HCT116 (cell line): ENCODE data around the gene MAML3.

Source experiments
- CEBPB ChIP-seq: IDR thresholded peaks from 2 replicates; pipeline ENCODE4 v1.6.1; 2012; ENCODE audit warnings: low read depth
- EGR1 ChIP-seq: IDR thresholded peaks from 2 replicates; pipeline ENCODE4 v1.6.1; 2012; ENCODE audit warnings: low read depth
- EZH2 ChIP-seq: fragments of 200-600 bp; sonication (generic); IDR thresholded peaks from 2 replicates; pipeline ENCODE4 v1.6.1; 2017; ENCODE audit warnings: antibody characterized with exemption, mixed run types
- EZH2phosphoT487 ChIP-seq: fragments of 200-600 bp; IDR thresholded peaks from 2 replicates; pipeline ENCODE4 v1.6.1; 2018; ENCODE audit warnings: antibody characterized with exemption, borderline replicate concordance
- JUND ChIP-seq: IDR thresholded peaks from 2 replicates; pipeline ENCODE4 v1.6.1; 2012
- POLR2A ChIP-seq: IDR thresholded peaks from 2 replicates; pipeline ENCODE4 v1.7.0; 2011; ENCODE audit warnings: borderline replicate concordance; ENCODE audit not compliant: insufficient read depth, insufficient read length; ENCODE audit errors: extremely low read depth
- RAD21 ChIP-seq: IDR thresholded peaks from 2 replicates; pipeline ENCODE4 v1.6.1; 2012; ENCODE audit warnings: low read depth, mild to moderate bottlenecking
- SP1 ChIP-seq: IDR thresholded peaks from 2 replicates; pipeline ENCODE4 v1.6.1; 2012; ENCODE audit warnings: low read depth
- ZNF274 ChIP-seq: fragments of 200-500 bp; sonication (Bioruptor generic); IDR thresholded peaks from 2 replicates; pipeline ENCODE4 v1.6.1; 2014; ENCODE audit warnings: mild to moderate bottlenecking, low read depth, low read length, inconsistent platforms
- TF ChIP-seq, protein P1 (sequence below), 3 experiments: fragments of 200-600 bp in 1 of 3; sonication (generic) in 1 of 3; IDR thresholded peaks in 2 of 3; conservative IDR thresholded peaks in 1 of 3; 2 replicates each; pipeline ENCODE4 v1.5.1; 2012 to 2017; ENCODE audit warnings: low read depth in 2 of 3, low read length in 2 of 3, antibody characterized with exemption in 1 of 3, borderline replicate concordance in 1 of 3, control low read depth in 1 of 3, mild to moderate bottlenecking in 1 of 3, mixed read lengths in 1 of 3, mixed run types in 1 of 3, moderate library complexity in 1 of 3; ENCODE audit not compliant: insufficient read depth in 1 of 3
- TF ChIP-seq, protein P2 (sequence below): IDR thresholded peaks from 2 replicates; pipeline ENCODE4 v1.6.1; 2012
- TF ChIP-seq, protein P3 (sequence below): IDR thresholded peaks from 2 replicates; pipeline ENCODE4 v1.6.1; 2012
- TF ChIP-seq, protein P4 (sequence below): IDR thresholded peaks from 2 replicates; pipeline ENCODE4 v1.6.1; 2011; ENCODE audit warnings: mild to moderate bottlenecking, low read length, moderate library complexity; ENCODE audit not compliant: insufficient replicate concordance; ENCODE audit errors: extremely low read depth

DNA sequence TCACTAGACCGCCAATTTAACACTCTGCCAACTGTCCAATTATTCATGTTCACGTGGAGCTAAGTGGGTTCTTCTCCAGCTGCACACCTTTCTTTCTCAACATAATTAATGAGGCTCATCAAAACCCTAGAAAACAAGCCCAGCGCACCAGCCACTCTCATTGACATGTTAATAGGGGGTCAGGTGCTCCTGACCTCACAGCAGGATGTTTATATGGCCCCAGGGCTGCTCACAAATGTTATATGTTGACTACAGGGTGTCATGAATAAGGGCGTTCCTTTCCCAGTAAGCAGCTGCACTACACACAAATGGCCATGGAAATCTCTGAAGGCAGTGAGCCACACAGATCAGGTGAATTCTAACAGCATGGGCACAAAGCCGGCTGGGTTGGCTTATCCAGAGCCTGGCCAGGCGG is 278.6 kb downstream of the MAML3 start:
- TF ChIP-seq, protein P1, sequence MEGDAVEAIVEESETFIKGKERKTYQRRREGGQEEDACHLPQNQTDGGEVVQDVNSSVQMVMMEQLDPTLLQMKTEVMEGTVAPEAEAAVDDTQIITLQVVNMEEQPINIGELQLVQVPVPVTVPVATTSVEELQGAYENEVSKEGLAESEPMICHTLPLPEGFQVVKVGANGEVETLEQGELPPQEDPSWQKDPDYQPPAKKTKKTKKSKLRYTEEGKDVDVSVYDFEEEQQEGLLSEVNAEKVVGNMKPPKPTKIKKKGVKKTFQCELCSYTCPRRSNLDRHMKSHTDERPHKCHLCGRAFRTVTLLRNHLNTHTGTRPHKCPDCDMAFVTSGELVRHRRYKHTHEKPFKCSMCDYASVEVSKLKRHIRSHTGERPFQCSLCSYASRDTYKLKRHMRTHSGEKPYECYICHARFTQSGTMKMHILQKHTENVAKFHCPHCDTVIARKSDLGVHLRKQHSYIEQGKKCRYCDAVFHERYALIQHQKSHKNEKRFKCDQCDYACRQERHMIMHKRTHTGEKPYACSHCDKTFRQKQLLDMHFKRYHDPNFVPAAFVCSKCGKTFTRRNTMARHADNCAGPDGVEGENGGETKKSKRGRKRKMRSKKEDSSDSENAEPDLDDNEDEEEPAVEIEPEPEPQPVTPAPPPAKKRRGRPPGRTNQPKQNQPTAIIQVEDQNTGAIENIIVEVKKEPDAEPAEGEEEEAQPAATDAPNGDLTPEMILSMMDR (IDR thresholded peaks at IDR 0.05 in 2 of 3, conservative IDR thresholded peaks at IDR 0.05 in 1 of 3; ENCODE audit: borderline replicate concordance in 1 of 3, insufficient read depth in 1 of 3, low read depth in 2 of 3, low read length in 2 of 3), result no peak
- TF ChIP-seq, protein P2, sequence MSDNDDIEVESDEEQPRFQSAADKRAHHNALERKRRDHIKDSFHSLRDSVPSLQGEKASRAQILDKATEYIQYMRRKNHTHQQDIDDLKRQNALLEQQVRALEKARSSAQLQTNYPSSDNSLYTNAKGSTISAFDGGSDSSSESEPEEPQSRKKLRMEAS, result no peak
- TF ChIP-seq CEBPB (no peak), EGR1 (no peak), EZH2 (no peak), POLR2A (no peak), RAD21 (no peak), JUND (no peak), EZH2phosphoT487 (no peak), SP1 (no peak), ZNF274 (no peak)
- TF ChIP-seq, protein P3, sequence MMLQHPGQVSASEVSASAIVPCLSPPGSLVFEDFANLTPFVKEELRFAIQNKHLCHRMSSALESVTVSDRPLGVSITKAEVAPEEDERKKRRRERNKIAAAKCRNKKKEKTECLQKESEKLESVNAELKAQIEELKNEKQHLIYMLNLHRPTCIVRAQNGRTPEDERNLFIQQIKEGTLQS, result no peak
- TF ChIP-seq, protein P4, sequence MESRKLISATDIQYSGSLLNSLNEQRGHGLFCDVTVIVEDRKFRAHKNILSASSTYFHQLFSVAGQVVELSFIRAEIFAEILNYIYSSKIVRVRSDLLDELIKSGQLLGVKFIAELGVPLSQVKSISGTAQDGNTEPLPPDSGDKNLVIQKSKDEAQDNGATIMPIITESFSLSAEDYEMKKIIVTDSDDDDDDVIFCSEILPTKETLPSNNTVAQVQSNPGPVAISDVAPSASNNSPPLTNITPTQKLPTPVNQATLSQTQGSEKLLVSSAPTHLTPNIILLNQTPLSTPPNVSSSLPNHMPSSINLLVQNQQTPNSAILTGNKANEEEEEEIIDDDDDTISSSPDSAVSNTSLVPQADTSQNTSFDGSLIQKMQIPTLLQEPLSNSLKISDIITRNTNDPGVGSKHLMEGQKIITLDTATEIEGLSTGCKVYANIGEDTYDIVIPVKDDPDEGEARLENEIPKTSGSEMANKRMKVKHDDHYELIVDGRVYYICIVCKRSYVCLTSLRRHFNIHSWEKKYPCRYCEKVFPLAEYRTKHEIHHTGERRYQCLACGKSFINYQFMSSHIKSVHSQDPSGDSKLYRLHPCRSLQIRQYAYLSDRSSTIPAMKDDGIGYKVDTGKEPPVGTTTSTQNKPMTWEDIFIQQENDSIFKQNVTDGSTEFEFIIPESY, result no peak
